ENCODE results near the gene ILKAP.

DNA sequence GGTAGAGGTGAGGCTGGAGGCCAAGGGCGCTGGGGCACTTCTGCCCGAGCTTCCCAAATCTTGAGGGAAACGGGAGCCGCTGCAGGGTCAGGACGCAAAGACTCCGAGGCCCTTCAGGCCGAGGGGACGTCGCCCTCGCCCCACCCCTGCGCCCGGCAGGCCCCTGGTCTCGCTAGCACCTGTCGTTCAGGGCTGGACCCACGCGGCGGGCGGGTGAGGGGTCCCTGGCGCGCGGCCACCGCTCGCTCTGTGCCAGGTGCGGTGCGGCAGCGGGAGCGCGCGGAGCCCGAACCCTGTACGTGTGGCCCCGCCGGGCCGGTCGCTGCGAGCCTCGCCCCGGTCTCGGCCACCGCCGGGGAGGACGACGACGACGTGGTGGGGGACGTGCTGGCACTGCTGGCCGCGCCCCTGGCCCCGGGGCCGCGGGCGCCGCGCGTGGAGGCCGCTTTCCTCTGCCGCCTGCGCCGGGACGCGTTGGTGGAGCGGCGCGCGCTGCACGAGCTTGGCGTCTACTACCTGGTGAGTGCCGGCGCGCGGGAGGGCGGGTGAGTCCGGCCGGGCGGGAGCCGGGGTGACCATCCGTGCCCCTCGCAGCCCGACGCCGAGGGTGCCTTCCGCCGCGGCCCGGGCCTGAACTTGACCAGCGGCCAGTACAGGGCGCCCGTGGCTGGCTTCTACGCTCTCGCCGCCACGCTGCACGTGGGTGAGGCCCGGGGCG, 39.9 kb downstream of the ILKAP start:
- TF ChIP-seq, protein P1, sequence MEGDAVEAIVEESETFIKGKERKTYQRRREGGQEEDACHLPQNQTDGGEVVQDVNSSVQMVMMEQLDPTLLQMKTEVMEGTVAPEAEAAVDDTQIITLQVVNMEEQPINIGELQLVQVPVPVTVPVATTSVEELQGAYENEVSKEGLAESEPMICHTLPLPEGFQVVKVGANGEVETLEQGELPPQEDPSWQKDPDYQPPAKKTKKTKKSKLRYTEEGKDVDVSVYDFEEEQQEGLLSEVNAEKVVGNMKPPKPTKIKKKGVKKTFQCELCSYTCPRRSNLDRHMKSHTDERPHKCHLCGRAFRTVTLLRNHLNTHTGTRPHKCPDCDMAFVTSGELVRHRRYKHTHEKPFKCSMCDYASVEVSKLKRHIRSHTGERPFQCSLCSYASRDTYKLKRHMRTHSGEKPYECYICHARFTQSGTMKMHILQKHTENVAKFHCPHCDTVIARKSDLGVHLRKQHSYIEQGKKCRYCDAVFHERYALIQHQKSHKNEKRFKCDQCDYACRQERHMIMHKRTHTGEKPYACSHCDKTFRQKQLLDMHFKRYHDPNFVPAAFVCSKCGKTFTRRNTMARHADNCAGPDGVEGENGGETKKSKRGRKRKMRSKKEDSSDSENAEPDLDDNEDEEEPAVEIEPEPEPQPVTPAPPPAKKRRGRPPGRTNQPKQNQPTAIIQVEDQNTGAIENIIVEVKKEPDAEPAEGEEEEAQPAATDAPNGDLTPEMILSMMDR (IDR thresholded peaks at IDR 0.05) = no peak
- TF ChIP-seq POLR2A (IDR thresholded peaks at IDR 0.05) = no peak
